Activated effector memory CD4-positive, alpha-beta T cell treated with Interleukin-2 at 50 U/mL for 16 hours (primary cell): ENCODE data around the gene MACROD2.

Source experiments
- DNase-seq: peaks from one replicate; pipeline ENCODE4 v3.0.0-alpha.2; 2020

Gene MACROD2

DNA sequence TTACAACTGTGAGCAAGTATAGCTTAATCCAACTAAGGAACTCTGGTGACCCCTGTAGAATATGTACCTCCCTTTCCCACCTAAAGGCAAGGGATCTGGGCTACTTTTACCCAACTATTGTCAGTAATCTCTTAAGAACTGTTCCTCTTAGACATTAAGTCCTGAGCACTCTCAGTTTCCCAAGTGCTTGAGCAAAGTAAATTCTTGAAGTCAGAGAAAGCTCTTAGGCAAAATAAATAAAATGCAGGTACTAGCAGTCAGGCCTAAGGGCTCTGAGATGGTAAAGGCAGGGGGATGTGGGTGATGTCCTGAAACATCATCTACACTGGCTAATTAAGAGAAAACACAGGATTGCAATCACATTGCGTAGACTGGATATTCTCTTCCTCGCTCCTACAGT is 788.5 kb downstream of the MACROD2 start:
- DNase-seq = no peak

DNA sequence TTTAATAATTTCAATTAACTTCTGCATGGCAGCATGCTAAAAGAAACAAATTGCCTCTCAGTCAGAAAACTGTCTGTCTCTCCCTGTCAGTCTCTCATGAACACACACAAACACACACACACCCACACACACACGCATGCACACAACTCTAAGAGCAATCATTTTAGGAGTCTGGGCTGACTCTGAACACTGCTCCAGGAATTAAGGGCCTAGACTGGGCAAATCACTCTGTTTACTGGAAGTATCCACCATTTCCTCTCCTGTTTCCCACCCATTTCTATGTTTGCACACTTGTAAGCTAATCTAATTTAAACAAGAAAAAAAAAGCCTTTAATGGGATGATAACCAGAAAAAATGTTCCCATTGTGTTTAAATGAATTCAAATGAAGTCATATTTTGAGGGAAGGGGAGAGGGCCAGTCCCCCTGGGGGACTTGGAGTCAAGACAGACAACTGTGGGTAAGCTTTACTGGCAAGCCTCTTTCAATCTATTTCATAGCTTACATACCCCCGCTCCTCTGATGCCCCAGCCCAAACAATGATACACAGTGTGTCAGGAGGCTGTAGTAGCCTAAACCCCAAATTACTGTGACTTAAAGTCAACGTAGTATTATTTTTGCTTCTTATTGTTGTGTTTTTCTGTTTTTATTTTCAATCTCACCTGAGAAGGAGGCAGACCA is 789.9 kb downstream of the MACROD2 start:
- no peak for DNase-seq

DNA sequence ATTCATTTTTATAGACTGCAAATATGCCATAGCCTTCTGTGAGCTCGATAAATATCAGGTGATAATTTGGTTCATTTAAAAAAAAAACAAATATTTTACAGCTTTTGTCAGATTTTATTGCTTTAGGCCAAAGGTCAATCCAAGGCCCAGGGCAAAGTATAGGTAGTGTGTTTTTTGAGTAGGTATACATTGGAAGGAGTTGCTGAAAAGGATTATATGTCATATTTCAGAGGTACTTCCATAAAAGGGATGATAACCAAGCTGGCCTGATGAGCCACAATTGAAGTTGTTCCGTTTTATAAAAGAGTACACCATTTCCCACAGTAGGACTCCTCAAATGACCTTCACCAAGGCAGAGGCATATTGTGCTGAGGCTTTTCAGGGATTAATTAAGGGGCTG is 794.9 kb downstream of the MACROD2 start:
- DNase-seq = no peak

DNA sequence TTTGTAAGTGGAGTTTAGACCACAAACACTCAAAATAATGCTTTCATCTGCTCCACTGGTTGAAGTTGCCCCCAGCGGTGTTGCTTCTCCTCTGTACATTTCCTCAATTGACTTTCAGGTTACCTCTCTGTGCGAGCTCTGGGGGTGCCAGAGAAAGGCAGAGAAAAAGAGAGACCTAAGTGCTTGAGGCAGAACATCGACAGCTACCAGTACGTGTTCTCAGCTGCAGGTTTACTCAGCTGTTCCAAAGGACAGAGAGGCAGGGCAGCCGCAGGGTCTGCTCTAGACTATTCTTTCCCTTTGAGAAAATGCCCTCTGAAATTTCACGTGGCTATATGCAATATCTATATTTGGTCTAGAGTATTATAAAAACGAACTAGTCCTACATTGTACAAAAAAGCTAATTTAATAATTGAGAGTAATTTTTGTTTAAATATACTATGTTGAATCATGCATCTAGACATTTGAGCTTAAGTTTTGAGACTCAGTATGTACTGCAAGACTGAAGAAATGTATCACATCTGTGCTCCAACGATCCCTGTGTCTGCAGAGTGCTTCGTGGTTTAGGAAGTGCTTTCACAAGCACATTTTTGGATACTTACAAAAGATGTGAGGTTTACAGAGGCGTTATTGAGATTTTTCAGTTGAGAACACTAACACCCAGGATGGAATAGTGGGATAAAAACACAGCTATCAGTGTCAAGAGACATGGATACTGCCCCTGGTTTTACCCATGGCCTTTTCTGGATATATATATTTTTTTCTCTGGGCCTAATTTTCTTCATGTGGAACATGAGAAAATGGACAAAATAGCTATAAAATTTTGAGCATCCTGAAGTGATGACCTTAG is 795.7 kb downstream of the MACROD2 start:
- DNase-seq = no peak

DNA sequence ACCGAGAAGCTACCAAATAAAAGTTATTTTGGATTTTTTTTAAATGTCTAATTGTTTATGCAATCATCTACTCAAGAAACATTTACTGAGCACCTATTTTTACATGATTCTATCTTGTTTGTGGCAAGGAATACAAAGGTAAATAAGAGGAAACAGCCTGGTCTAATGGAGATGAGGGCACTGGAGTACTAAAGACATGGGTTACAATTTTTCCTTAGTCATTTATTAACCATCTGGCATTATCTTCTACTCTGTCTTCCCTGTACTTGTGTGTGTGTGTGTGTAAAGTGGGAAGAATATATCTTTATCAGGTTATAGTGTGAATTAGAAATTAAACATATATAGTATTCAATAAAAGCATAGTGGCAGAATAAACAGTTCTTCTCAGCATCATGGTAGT is 797.6 kb downstream of the MACROD2 start:
- no peak for DNase-seq

DNA sequence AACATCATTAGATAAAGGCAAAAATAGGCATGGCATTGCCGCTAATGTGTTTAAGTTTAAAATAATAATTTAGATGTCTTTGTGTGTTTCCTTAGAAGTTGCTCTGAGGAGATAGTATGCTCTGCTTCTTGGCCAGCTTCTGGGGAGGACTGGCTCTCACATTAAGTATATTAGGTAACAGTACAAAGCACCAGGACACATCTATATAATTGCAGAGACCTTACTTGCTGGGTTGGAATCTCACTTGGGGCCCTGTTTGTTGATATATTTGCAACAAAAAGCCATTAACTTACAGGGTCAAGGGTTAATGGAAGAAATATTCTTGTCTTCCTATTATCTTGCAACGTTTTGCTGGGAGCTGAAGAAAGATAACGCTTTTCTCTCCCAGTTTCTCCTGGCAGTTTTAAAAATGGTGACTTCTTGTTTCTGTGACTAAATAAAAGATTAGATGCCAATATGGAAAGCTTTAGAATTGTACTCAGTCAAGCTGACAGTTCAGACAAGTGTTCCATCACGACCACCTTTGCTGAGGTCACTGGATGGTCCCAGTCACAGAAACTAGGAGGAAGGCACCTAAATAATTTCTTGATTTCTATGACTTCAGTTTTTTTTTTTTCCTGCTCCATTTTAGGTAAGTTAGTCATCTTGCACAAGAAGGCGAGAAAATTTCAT is 804.4 kb downstream of the MACROD2 start:
- DNase-seq = no peak

DNA sequence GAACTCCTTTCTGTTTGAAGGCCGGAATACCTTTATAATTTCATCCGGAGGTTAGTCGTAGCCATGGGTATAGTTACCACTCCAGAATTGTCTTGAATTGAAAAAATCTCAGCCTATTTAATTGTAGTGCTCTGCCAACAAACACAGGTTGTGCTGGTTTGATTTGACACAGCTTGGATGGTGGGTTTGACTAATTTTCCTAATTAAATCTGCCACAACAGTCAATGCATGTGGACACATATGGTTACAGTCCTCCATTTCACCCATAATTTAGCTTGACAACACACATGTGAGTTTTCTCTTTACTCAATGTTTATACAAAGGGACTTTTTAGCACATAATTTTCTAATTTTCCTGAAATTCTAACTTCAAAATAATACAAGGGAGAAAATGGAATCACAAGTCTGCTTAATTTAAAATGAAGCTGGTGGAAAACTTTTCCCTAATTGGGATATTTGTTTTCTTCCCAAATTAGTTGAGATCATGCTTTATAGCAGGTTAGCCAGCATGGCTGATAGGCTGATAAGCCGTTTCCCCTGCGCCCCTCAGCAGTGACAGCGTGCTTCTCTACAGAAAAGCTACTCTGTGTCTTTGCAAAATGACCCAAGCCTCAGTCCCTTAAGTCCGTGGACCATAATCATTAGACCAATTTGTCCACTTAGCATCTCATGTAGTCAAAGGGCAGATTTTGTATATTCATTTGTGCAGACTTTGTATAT is 805.5 kb downstream of the MACROD2 start:
- no peak for DNase-seq

DNA sequence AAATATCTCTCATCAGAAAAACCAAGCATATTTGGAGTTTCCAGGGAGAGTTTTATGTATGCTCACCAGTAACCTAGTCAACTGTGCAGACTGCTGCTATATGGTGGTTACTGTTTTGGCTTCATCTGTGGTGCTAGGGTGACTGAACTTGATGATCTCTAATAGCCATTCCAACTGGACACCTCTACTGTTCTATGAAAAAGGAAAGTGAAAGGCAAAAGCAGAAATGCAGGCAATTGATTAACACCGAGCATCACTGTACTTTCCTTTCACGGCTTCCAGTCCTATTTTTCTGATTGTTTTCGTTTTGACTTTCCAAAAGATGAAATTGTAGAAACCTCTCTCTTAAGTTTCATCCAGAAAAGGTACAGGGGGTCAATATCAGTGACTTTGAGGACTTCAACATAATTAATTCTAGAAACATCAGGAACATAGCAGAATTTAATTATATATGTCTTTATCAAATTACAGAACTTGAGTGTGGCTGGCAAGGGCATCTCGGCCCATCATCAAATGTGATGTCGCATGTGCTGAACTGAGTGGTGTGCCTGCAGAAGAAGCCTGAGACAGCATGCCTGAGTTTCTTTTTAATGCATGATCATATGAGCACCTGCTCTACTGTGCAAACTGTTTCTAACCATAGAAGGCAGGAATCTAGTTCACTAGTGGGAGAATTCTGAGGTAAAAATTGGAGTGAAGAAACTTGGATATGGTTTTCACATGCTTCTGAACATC is 806.4 kb downstream of the MACROD2 start:
- no peak for DNase-seq

- DNase-seq = no peak
These were observed 811.9 kb downstream of the MACROD2 start for GRCh38 chr20:14807224-14807623.

GRCh38 chr20:14815340-14815739 is 820.0 kb downstream of the MACROD2 start:
- no peak for DNase-seq

GRCh38 chr20:14816471-14816870 is 821.2 kb downstream of the MACROD2 start:
- no peak for DNase-seq

DNA sequence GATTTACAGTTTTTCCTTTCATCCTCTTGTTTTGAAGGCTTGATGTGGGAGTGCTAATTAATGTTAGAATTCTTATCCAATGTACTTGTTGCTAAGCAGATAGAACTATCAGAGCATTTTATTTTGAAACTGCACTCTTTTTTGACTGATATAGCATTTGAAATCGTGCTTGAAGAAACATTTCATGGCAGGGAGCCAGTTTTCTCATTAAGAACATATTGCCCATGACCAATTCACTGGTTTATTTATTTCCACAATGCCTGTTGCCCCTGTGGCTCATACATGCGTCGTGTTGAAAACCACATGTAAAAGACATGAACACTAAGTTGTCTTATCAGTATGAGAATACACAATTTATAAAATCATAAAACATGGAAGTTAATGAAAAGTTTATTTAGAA is 821.8 kb downstream of the MACROD2 start:
- no peak for DNase-seq

DNA sequence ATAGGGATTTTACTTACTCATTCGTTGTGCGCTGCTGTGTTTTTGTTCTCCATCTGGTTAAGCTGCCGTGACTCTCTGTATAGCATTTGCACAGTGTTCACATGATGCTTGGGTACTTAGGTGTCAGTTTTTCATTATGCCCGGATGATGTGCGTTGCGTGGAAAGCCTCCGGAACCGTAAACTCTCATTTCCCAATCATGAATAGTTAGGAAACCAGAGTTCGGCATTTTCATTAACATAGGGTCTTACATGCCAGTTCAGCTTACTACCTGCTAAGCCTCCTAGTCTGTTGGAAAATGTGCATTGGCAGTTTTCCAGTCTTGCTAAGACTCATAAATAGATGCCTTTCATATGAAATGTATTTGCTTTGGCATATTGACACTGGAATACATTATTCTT is 825.5 kb downstream of the MACROD2 start:
- no peak for DNase-seq

GRCh38 chr20:14821251-14821650 is 825.9 kb downstream of the MACROD2 start:
- no peak for DNase-seq

DNA sequence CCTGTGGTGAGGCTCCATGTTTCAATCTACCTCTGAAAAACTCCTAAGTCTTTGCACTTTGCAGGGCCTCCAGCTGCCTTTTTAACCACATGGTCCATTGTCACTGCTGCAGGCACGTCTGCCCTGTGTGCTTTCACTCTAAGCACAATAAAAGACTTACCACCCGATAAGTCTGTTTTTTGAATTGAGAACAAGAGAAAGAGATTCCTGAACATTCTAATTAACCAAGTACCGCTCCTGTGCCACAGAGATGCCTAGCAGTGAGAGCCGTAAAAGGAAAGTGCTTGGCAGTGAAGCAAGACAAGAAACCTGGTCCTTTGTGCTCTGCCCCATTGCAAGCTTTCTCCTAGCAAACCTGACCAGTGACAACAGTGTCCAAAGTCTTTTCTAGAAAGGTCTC is 829.7 kb downstream of the MACROD2 start:
- DNase-seq = no peak

- no peak for DNase-seq
These were observed 831.4 kb downstream of the MACROD2 start for GRCh38 chr20:14826543-14827313.

DNA sequence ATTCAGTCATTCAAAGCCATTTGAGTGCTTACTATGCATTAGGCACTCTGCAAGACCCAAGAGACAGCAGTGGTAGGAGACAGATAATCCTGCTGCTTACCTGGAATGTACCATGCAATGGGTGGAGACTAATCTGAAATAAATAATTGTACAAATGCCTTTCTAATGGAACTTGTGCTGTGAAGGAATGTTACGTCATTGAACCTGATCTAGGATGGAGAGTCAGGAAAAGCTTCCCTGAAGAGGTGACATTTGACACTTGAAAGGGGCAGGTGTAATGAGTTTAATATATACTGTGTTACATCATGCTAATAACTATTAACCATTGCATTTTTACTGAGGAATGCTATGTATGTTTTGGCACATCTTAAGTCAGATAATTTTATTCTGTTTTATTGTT is 833.1 kb downstream of the MACROD2 start:
- no peak for DNase-seq

GRCh38 chr20:14829906-14830305 is 834.6 kb downstream of the MACROD2 start:
- DNase-seq = no peak

DNA sequence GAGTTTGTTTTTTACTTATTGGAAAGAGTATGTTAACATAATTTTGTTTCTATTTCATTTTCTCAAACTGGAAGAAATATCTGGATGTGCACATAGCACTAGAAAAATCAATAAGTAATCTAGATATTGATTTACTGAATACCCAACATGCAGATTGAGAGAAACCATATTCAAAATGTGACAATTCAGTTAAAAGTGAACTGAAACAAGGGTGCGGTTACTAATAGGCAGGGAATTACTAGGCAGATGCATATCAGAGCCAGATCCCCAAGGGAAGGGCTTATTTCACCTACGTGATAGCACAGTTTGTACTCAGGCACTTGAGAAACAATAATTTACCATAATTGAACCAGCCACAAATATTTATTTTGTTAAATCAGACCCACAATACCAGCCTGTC is 835.1 kb downstream of the MACROD2 start:
- DNase-seq = no peak

DNA sequence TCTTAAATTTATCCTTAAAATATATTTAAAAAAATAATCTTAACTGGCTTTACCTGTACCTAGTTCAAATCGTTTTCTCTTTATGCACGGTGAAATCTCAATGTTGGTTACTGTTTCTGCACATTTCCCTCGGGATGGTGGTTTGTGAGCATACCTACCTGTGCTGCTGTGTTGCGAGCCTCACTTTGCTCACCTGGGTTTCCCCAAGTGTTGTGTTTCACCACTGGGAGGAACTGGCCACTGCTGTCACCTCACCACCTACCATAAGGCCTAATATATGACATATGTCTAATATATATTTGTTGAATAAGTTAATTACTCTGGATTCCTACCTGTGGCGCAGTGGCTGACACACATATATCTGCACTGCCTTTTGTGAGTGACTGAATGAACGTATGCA is 835.6 kb downstream of the MACROD2 start:
- DNase-seq = no peak

DNA sequence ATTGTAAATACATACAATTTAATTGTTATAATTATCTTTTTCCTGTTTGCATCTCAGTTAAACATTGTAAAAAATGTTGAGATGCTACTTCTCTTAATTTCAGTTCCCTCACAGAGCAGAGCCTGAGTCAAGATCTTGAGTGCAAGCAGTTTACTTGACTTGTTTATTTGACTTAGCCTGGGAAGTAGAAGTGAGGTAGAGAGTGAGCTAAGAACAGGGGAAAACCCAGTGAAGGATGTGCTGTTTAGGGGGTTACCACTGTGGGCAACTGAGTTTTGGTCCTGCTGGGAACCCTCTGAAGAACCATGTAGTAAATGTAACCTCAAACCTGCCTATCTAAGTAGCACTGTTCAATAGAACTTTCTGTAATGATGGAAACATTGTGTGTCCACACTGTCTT is 837.3 kb downstream of the MACROD2 start:
- DNase-seq = no peak
